Measurements from ENCODE around the gene PRSS27. TPM values are rescaled to one million over a fixed set of nuclear protein-coding genes. Genes with fewer than 3 reads are reported as not detected.

Gene PRSS27
- total and polyA plus RNA-seq, 2 donors (not counting 3 experiments of a cell fraction or from before 2014, with no cell fraction given), result 0.33 to 0.53 TPM

- CTCF ChIA-PET, result no interaction called here
- no peak overlapping the region for H3K27ac ChIP-seq (ENCODE audit: insufficient read depth, low read depth, low read length)
- no peaks in the 10 kb centered on the region for H3K9me1 ChIP-seq (replicated peaks; ENCODE audit: control insufficient read depth, extremely low read depth, insufficient read depth, low read length)
- dilution Hi-C loops (cut with MboI; ENCODE audit: extremely low pct_ligation_motif_present, low sequenced_read_pairs), result no loop called here
- TF ChIP-seq POLR2AphosphoS5 (IDR thresholded peaks at IDR 0.05; ENCODE audit: insufficient read depth, low read depth, low read length) (no peak), MYC (IDR thresholded peaks at IDR 0.05; ENCODE audit: low read depth, low read length) (no peak), POLR2A (IDR thresholded peaks at IDR 0.05; ENCODE audit: low read depth, low read length) (no peak), FOS (IDR thresholded peaks at IDR 0.05; ENCODE audit: borderline replicate concordance, insufficient read depth, low read length) (no peak), EZH2 (IDR thresholded peaks at IDR 0.05; ENCODE audit: borderline replicate concordance, low read depth, low read length, severe bottlenecking) (no peak), GATA2 (IDR thresholded peaks at IDR 0.05; ENCODE audit: insufficient read depth, insufficient read length, low read depth, low read length) (no peak), JUN (IDR thresholded peaks at IDR 0.05; ENCODE audit: borderline replicate concordance, insufficient read depth, insufficient read length, low read depth) (no peak)
- TF ChIP-seq, protein P1, sequence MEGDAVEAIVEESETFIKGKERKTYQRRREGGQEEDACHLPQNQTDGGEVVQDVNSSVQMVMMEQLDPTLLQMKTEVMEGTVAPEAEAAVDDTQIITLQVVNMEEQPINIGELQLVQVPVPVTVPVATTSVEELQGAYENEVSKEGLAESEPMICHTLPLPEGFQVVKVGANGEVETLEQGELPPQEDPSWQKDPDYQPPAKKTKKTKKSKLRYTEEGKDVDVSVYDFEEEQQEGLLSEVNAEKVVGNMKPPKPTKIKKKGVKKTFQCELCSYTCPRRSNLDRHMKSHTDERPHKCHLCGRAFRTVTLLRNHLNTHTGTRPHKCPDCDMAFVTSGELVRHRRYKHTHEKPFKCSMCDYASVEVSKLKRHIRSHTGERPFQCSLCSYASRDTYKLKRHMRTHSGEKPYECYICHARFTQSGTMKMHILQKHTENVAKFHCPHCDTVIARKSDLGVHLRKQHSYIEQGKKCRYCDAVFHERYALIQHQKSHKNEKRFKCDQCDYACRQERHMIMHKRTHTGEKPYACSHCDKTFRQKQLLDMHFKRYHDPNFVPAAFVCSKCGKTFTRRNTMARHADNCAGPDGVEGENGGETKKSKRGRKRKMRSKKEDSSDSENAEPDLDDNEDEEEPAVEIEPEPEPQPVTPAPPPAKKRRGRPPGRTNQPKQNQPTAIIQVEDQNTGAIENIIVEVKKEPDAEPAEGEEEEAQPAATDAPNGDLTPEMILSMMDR (IDR thresholded peaks at IDR 0.05; ENCODE audit: extremely low read depth in 1 of 2, insufficient read depth in 1 of 2, low read depth in 1 of 2, low read length in 2 of 2), result no peak
- TF ChIP-seq, protein P2, sequence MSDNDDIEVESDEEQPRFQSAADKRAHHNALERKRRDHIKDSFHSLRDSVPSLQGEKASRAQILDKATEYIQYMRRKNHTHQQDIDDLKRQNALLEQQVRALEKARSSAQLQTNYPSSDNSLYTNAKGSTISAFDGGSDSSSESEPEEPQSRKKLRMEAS (IDR thresholded peaks at IDR 0.05; ENCODE audit: insufficient read depth, insufficient read length), result no peak
- no peaks in the 10 kb centered on the region for H3K9me3 ChIP-seq (replicated peaks; ENCODE audit: control insufficient read depth, insufficient read depth, low read length)
- no peak overlapping the region for H2AFZ ChIP-seq (ENCODE audit: low read depth, low read length)
- no peaks in the 10 kb centered on the region for H3K79me2 ChIP-seq (ENCODE audit: control insufficient read depth, insufficient read depth, low read length)
- H3K4me2 ChIP-seq (ENCODE audit: insufficient read depth, low read length), result no peak overlapping the region
- no peak overlapping the region for H3K9ac ChIP-seq (replicated peaks; ENCODE audit: extremely low read depth, insufficient read depth, low read length)
- H3K4me3 ChIP-seq (replicated peaks in 1 of 3; ENCODE audit: insufficient read depth in 1 of 3, low read depth in 1 of 3, low read length in 3 of 3), result no peak overlapping the region
- H3K27me3 ChIP-seq (ENCODE audit: control insufficient read depth in 2 of 2, insufficient read depth in 2 of 2, low read length in 2 of 2), result no peaks in the 10 kb centered on the region
- no TSS peak for BruUV-seq (replicated peaks)
- DNase-seq (ENCODE audit: low read depth, low spot score), result no peak
- POLR2A ChIA-PET, result no interaction called here
- intact Hi-C loops (cut with micrococcal nuclease), result no loop called here
- no peaks in the 10 kb centered on the region for H3K4me1 ChIP-seq (ENCODE audit: control insufficient read depth, extremely low read depth, insufficient read depth, low read length)
- no peak for FAIRE-seq
- H3K36me3 ChIP-seq (ENCODE audit: control insufficient read depth in 2 of 2, extremely low read depth in 1 of 2, insufficient read depth in 2 of 2, low read length in 2 of 2), result peaks cover 5 to 52% of the 10 kb centered on the region in 2 experiments
- H4K20me1 ChIP-seq (replicated peaks; ENCODE audit: control insufficient read depth, extremely low read depth, insufficient read depth, low read length), result no peaks in the 10 kb centered on the region
Observed at GRCh38 chr16:2699791-2700600, 20.0 kb downstream of the PRSS27 start.

Data from endothelial cell of umbilical vein (primary cell).